Astrocyte (in vitro differentiated cells and primary cell): ENCODE measurements around the gene ZMYND15. TPM values are rescaled to one million over a fixed set of nuclear protein-coding genes. Genes with fewer than 3 reads are reported as not detected.

Source experiments
- DNase-seq: peaks from one replicate; pipeline ENCODE4 v3.0.0-alpha.2; 2010; ENCODE audit warnings: low read depth
- FAIRE-seq: peaks from 2 replicates; lab custom pipeline; 2011; peaks lifted over from hg19 to GRCh38; lab: Jason Lieb, UNC
- H2AFZ ChIP-seq: 2 replicates; pipeline ENCODE4 v1.6.0; 2012; ENCODE audit warnings: low read depth, low read length, inconsistent platforms
- H3K27ac ChIP-seq: 2 replicates; pipeline ENCODE4 v1.5.1; 2011; ENCODE audit warnings: low read depth, low read length, inconsistent platforms
- H3K27me3 ChIP-seq: 2 replicates; pipeline ENCODE4 v1.6.0; 2011; ENCODE audit warnings: low read length, inconsistent platforms; ENCODE audit not compliant: insufficient read depth
- H3K36me3 ChIP-seq: 2 replicates; pipeline ENCODE4 v1.5.1; 2011; ENCODE audit warnings: low read length, inconsistent platforms; ENCODE audit not compliant: insufficient read depth
- H3K4me1 ChIP-seq: 2 replicates; pipeline ENCODE4 v1.5.1; 2011; ENCODE audit warnings: low read length, inconsistent platforms; ENCODE audit not compliant: insufficient read depth
- H3K4me2 ChIP-seq: 2 replicates; pipeline ENCODE4 v1.6.0; 2012; ENCODE audit warnings: low read length, inconsistent platforms
- H3K4me3 ChIP-seq: 2 replicates; pipeline ENCODE4 v1.5.1; 2011; ENCODE audit warnings: low read depth, mild to moderate bottlenecking, low read length, inconsistent platforms; ENCODE audit not compliant: insufficient read depth
- H3K79me2 ChIP-seq: 2 replicates; pipeline ENCODE4 v1.6.0; 2012; ENCODE audit warnings: mild to moderate bottlenecking, low read length, inconsistent platforms; ENCODE audit not compliant: insufficient read depth
- H3K9ac ChIP-seq: 2 replicates; pipeline ENCODE4 v1.6.0; 2012; ENCODE audit warnings: mild to moderate bottlenecking, low read length, inconsistent platforms
- H3K9me3 ChIP-seq: 2 replicates; pipeline ENCODE4 v1.5.1; 2012; ENCODE audit warnings: low read depth, mild to moderate bottlenecking, low read length, inconsistent platforms; ENCODE audit not compliant: insufficient read depth
- H4K20me1 ChIP-seq: 2 replicates; pipeline ENCODE4 v1.6.0; 2012; ENCODE audit warnings: low read length, inconsistent platforms; ENCODE audit not compliant: insufficient read depth
- H3K27ac Mint-ChIP-seq: one replicate; pipeline ENCODE4 v1.8.0; 2021; ENCODE audit warnings: mild to moderate bottlenecking, mixed read lengths; ENCODE audit not compliant: unreplicated experiment
- H3K27me3 Mint-ChIP-seq: one replicate; pipeline ENCODE4 v1.8.0; 2021; ENCODE audit warnings: low read depth, mixed read lengths; ENCODE audit not compliant: unreplicated experiment
- H3K36me3 Mint-ChIP-seq: one replicate; pipeline ENCODE4 v1.8.0; 2021; ENCODE audit warnings: low read depth, mixed read lengths; ENCODE audit not compliant: unreplicated experiment
- H3K4me1 Mint-ChIP-seq: one replicate; pipeline ENCODE4 v1.8.0; 2021; ENCODE audit warnings: low read depth, mixed read lengths; ENCODE audit not compliant: unreplicated experiment
- H3K4me3 Mint-ChIP-seq: one replicate; pipeline ENCODE4 v1.8.0; 2021; ENCODE audit warnings: mild to moderate bottlenecking, moderate library complexity, mixed read lengths; ENCODE audit not compliant: unreplicated experiment
- H3K9me3 Mint-ChIP-seq: one replicate; pipeline ENCODE4 v1.8.0; 2021; ENCODE audit warnings: mild to moderate bottlenecking, mixed read lengths; ENCODE audit not compliant: unreplicated experiment
- CTCF ChIP-seq: IDR thresholded peaks from 2 replicates; pipeline ENCODE4 v1.5.1; 2011; ENCODE audit warnings: low read depth, mild to moderate bottlenecking, inconsistent platforms, low read length, moderate library complexity; ENCODE audit not compliant: insufficient read depth
- EZH2 ChIP-seq: IDR thresholded peaks from 2 replicates; pipeline ENCODE4 v1.6.1; 2012; ENCODE audit warnings: mild to moderate bottlenecking, low read length, inconsistent platforms; ENCODE audit not compliant: insufficient read depth
- total RNA-seq: library from RNA; stranded (reverse); gene quantifications from 2 replicates; pipeline ENCODE4 v1.2.1, GENCODE V29; 2021

The ZMYND15 gene
- total RNA-seq, 1 donor from 2014 or later = 0.09 TPM

- Mint-ChIP-seq H3K4me3 (peak overlapping the region; percentile 42), H3K36me3 (peaks cover 9% of the 10 kb centered on the region), H3K9me3 (no peaks in the 10 kb centered on the region), H3K27me3 (peaks cover 23% of the 10 kb centered on the region), H3K4me1 (no peaks in the 10 kb centered on the region), H3K27ac (no peak overlapping the region)
- Histone ChIP-seq H3K4me1 (peaks cover 12% of the 10 kb centered on the region), H3K27me3 (peaks cover 27% of the 10 kb centered on the region), H3K9me3 (no peaks in the 10 kb centered on the region), H3K36me3 (no peaks in the 10 kb centered on the region), H3K4me2 (no peak overlapping the region), H3K4me3 (no peak overlapping the region), H3K9ac (no peak overlapping the region), H3K79me2 (no peaks in the 10 kb centered on the region), H4K20me1 (no peaks in the 10 kb centered on the region), H3K27ac (no peak overlapping the region), H2AFZ (no peak overlapping the region)
- DNase-seq (no peak), FAIRE-seq (no peak)
- TF ChIP-seq CTCF (no peak), EZH2 (no peak)
These were observed 3.6 kb upstream of the ZMYND15 start for GRCh38 chr17:4735876-4736651.

GRCh38 chr17:4738136-4739121 is 1.2 kb upstream of the ZMYND15 start:
- H3K9me3 ChIP-seq = no peaks in the 10 kb centered on the region
- Mint-ChIP-seq H3K4me1 (no peaks in the 10 kb centered on the region), H3K4me3 (peak overlapping the region; percentile 78), H3K27ac (no peak overlapping the region), H3K27me3 (peaks cover 45% of the 10 kb centered on the region), H3K36me3 (peaks cover 9% of the 10 kb centered on the region), H3K9me3 (no peaks in the 10 kb centered on the region)
- no peak for TF ChIP-seq CTCF
- TF ChIP-seq EZH2 = peak; percentile 89
- H3K27ac ChIP-seq = no peak overlapping the region
- FAIRE-seq (no peak), DNase-seq (no peak)
- H3K4me3 ChIP-seq = peak overlapping the region; percentile 63
- H3K79me2 ChIP-seq = no peaks in the 10 kb centered on the region
- no peaks in the 10 kb centered on the region for H4K20me1 ChIP-seq
- H3K4me2 ChIP-seq = peak overlapping the region; percentile 93
- no peaks in the 10 kb centered on the region for H3K36me3 ChIP-seq
- H3K27me3 ChIP-seq = peaks cover 31% of the 10 kb centered on the region
- peak overlapping the region; percentile 63 for H3K9ac ChIP-seq
- H3K4me1 ChIP-seq = peaks cover 12% of the 10 kb centered on the region
- H2AFZ ChIP-seq = peak overlapping the region; percentile 92
